HEK293T (cell line): ENCODE data around the gene NAV2.

Experiments used
- CTCF ChIA-PET: fragments of 350-600 bp; formaldehyde crosslinking; extraction: SDS; loops from one replicate; lab custom pipeline; 2021; ENCODE audit warnings: antibody characterized with exemption, inconsistent platforms; lab: Yijun Ruan, JAX
- POLR2A ChIA-PET: fragments of 350-600 bp; formaldehyde crosslinking; extraction: SDS; loops from one replicate; lab custom pipeline; 2020; ENCODE audit warnings: antibody characterized with exemption, inconsistent platforms; lab: Yijun Ruan, JAX
- DNase-seq: peaks from one replicate; pipeline ENCODE4 v3.0.0; 2012; ENCODE audit warnings: mixed read lengths; ENCODE audit errors: extremely low spot score
- ARNT ChIP-seq: fragments of 450-650 bp; IDR thresholded peaks from 2 replicates; pipeline ENCODE4 v1.6.1; 2017; ENCODE audit warnings: mild to moderate bottlenecking
- BHLHE40 ChIP-seq: fragments of 450-650 bp; IDR thresholded peaks from 2 replicates; pipeline ENCODE4 v1.6.1; 2016; ENCODE audit warnings: mild to moderate bottlenecking, moderate library complexity, borderline replicate concordance
- CTBP1 ChIP-seq: fragments of 450-650 bp; IDR thresholded peaks from 2 replicates; pipeline ENCODE4 v1.6.1; 2016; ENCODE audit warnings: borderline replicate concordance
- ELF4 ChIP-seq: fragments of 450-650 bp; IDR thresholded peaks from 2 replicates; pipeline ENCODE4 v1.6.1; 2017; ENCODE audit warnings: antibody characterized with exemption
- FOXA1 ChIP-seq: fragments of 450-650 bp; IDR thresholded peaks from 2 replicates; pipeline ENCODE4 v1.6.1; 2016; ENCODE audit warnings: mild to moderate bottlenecking
- FOXK2 ChIP-seq: fragments of 450-650 bp; IDR thresholded peaks from 2 replicates; pipeline ENCODE4 v1.6.1; 2016; ENCODE audit warnings: mild to moderate bottlenecking
- FOXM1 ChIP-seq: fragments of 450-650 bp; IDR thresholded peaks from 2 replicates; pipeline ENCODE4 v1.6.1; 2017; ENCODE audit warnings: mild to moderate bottlenecking, borderline replicate concordance
- HDGF ChIP-seq: fragments of 450-650 bp; IDR thresholded peaks from 2 replicates; pipeline ENCODE4 v1.6.1; 2017; ENCODE audit warnings: antibody characterized with exemption, borderline replicate concordance
- L3MBTL2 ChIP-seq: fragments of 450-650 bp; conservative IDR thresholded peaks from 2 replicates; pipeline ENCODE4 v1.6.1; 2016; ENCODE audit warnings: mild to moderate bottlenecking
- LEF1 ChIP-seq: fragments of 450-650 bp; IDR thresholded peaks from 2 replicates; pipeline ENCODE4 v1.6.1; 2017; ENCODE audit warnings: mild to moderate bottlenecking, borderline replicate concordance
- NFRKB ChIP-seq: fragments of 450-650 bp; IDR thresholded peaks from 2 replicates; pipeline ENCODE4 v1.6.1; 2016; ENCODE audit warnings: mild to moderate bottlenecking, moderate library complexity
- SP1 ChIP-seq: fragments of 450-650 bp; IDR thresholded peaks from 2 replicates; pipeline ENCODE4 v1.6.1; 2017
- SUZ12 ChIP-seq: fragments of 450-650 bp; IDR thresholded peaks from 2 replicates; pipeline ENCODE4 v1.6.1; 2016; ENCODE audit warnings: mild to moderate bottlenecking
- TARDBP ChIP-seq: fragments of 450-650 bp; IDR thresholded peaks from 2 replicates; pipeline ENCODE4 v1.6.1; 2016
- ZNF384 ChIP-seq: fragments of 450-650 bp; IDR thresholded peaks from 2 replicates; pipeline ENCODE4 v1.6.1; 2016
- TF ChIP-seq, protein P1 (sequence below): fragments of 450-650 bp; IDR thresholded peaks from 2 replicates; pipeline ENCODE4 v1.6.1; 2016

Gene NAV2

DNA sequence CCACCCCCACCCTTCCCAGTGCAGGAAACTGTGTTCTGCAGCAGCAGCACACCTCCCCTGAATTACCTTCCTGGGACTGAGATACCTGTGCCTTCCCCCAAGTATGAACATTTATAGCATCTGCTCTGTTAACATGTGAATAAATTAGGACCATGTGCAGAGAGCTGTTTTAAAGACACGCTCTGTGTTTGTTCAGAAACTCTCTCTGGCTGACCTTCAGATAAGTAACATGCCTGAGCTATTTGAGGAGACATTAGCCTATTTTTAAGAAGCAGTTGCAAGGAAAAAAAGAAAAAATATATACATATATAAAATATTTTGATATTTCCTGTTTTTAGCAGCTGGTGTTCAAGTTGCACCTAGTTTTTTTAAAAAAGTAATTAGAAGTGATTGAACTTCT, 5.4 kb downstream of the NAV2 start:
- ChIA-PET POLR2A (no interaction called here), CTCF (no interaction called here)
- TF ChIP-seq FOXM1 (no peak), HDGF (no peak), NFRKB (no peak), TARDBP (no peak), FOXA1 (no peak), BHLHE40 (no peak), L3MBTL2 (no peak), SUZ12 (no peak), ZNF384 (no peak), LEF1 (no peak), ELF4 (no peak), ARNT (no peak), SP1 (no peak), FOXK2 (no peak), CTBP1 (no peak)
- TF ChIP-seq, protein P1, sequence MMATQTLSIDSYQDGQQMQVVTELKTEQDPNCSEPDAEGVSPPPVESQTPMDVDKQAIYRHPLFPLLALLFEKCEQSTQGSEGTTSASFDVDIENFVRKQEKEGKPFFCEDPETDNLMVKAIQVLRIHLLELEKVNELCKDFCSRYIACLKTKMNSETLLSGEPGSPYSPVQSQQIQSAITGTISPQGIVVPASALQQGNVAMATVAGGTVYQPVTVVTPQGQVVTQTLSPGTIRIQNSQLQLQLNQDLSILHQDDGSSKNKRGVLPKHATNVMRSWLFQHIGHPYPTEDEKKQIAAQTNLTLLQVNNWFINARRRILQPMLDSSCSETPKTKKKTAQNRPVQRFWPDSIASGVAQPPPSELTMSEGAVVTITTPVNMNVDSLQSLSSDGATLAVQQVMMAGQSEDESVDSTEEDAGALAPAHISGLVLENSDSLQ = no peak
- no peak for DNase-seq

DNA sequence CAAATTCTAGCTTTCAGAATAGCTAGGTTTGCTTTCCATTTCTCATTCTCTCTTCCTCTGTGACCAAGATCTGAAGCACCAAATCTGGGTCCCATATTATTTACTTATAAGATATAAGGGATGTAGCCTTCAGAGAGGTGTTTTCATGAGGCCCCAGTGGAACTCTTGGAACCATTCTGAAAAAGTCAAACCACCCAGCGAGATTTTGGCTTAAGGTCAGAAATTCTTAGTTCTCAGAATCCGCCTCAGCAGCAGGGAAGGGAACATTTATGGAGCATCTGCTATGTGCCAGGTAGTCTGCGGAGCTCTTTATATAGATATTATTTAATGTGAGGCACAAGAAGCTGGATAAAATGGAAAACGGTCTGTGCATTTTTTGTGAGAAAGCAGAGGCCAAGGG, 6.3 kb downstream of the NAV2 start:
- ChIA-PET POLR2A (no interaction called here), CTCF (no interaction called here)
- TF ChIP-seq FOXM1 (no peak), CTBP1 (no peak), BHLHE40 (no peak), HDGF (no peak), SP1 (no peak), ELF4 (no peak), L3MBTL2 (no peak), SUZ12 (no peak), LEF1 (no peak), FOXK2 (no peak), FOXA1 (no peak), NFRKB (no peak)
- TF ChIP-seq, protein P1 = no peak
- DNase-seq = no peak

DNA sequence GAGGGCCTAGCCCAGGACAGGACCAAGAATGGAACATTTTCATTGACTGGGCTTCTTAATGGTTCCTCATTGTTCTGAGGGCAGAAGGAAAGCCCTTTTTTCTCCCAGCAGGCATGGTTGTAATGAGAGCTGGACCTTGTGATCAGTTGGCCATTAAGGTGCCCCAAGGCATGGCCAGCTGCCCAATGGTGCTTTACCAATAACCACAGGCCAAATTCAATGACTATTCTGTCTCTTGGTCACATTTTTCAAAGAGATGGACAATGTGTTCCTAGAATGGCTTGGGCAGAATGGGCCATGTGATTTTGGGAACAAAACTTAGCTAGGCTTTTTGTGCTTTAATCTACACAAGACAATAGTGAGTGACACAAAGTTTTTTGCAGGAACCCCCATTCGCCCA, 7.3 kb downstream of the NAV2 start:
- ChIA-PET CTCF (no interaction called here), POLR2A (no interaction called here)
- TF ChIP-seq SP1 (no peak), ZNF384 (no peak), FOXA1 (no peak), CTBP1 (no peak), NFRKB (no peak), ELF4 (no peak), FOXM1 (no peak), BHLHE40 (no peak), LEF1 (no peak)
- TF ChIP-seq, protein P1 = no peak
- no peak for DNase-seq

DNA sequence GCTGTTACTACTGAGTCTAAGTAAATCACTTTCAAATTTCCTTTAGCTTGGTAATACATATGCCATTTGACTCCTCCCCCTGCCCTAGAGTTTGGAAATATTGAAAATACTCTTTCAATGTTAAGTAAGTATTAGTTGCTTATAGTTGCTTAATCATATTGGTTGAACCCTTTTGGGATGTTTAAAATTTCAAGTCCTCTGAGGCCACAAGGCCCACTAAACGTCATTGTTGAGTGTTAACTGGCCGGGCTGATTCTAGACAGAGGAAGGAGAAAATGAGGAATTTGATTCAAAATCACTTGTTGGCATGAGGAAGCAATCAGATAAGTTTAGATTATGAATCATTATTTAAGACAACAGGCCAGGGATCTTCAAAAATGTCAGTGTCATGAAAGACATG, 8.5 kb downstream of the NAV2 start:
- TF ChIP-seq FOXK2 = no peak
- no peak for TF ChIP-seq L3MBTL2
- no peak for TF ChIP-seq ELF4
- no peak for TF ChIP-seq BHLHE40
- no peak for TF ChIP-seq LEF1
- TF ChIP-seq SUZ12 = no peak
- no peak for TF ChIP-seq ZNF384
- TF ChIP-seq FOXM1 = no peak
- no peak for TF ChIP-seq HDGF
- TF ChIP-seq TARDBP = no peak
- no peak for TF ChIP-seq FOXA1
- TF ChIP-seq, protein P1 = no peak
- TF ChIP-seq NFRKB = no peak
- ChIA-PET POLR2A (interaction anchor here (0.6 kb wide), 1 partner anchor 9 kb away, joined by 3 read pairs; the partner anchor contains the start of gene NAV2), CTCF (interaction anchor here (0.5 kb wide), 1 partner anchor 112 kb away, joined by 3 read pairs; no protein-coding TSS in a partner anchor)
- no peak for DNase-seq

DNA sequence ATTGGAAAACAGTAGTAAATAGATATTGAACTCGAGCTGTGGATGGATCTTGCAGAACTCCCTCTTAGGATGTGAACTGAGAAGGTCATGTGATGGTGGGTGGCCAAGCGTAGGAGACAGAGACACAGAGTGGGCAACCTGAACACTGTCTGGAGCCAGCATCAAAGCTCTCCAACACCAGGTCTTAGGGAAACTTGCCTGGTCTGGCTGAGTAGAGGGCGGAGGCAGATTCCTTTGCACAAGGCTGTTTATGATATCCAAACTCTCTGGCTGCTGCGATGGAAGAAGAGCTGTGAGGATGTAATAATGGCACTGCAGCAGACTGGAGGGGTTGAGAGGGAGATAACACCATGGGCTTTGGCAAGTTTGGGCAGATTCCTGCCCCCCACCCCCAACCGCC, 10.1 kb downstream of the NAV2 start:
- POLR2A ChIA-PET = interaction anchor here (0.8 to 1.7 kb wide), 2 partner anchors 11 kb away, joined by 3 read pairs; partner anchors contain the start of gene NAV2
- no peak for TF ChIP-seq HDGF
- TF ChIP-seq SP1 = no peak
- TF ChIP-seq SUZ12 = no peak
- TF ChIP-seq CTBP1 = no peak
- no peak for TF ChIP-seq ELF4
- CTCF ChIA-PET = no interaction called here
- DNase-seq = no peak
